ENCODE data around the gene C11orf24.
"Not testable (repeated sequence)": the region's sequence is repeated elsewhere in the genome, so short reads cannot be mapped to it uniquely, and the experiment has no call there.

DNA sequence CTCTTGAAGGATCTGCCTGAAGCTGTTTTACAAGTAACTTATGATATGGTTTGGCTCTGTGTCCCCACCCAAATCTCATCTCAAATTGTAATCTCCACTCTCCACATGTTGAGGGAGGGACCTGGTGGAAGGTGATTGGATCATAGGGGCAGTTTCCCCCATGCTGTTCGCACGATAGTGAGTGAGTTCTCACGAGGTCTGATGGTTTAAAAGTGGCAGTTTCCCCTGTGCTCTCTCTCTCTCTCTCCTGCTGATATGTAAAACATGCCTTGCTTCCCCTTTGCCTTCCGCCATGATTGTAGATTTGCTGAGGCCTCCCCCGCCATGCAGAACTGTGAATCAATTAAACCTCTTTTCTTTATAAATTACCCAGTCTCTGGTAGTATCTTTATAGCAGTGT, 26.9 kb downstream of the C11orf24 start:
- TF ChIP-seq, protein P1, sequence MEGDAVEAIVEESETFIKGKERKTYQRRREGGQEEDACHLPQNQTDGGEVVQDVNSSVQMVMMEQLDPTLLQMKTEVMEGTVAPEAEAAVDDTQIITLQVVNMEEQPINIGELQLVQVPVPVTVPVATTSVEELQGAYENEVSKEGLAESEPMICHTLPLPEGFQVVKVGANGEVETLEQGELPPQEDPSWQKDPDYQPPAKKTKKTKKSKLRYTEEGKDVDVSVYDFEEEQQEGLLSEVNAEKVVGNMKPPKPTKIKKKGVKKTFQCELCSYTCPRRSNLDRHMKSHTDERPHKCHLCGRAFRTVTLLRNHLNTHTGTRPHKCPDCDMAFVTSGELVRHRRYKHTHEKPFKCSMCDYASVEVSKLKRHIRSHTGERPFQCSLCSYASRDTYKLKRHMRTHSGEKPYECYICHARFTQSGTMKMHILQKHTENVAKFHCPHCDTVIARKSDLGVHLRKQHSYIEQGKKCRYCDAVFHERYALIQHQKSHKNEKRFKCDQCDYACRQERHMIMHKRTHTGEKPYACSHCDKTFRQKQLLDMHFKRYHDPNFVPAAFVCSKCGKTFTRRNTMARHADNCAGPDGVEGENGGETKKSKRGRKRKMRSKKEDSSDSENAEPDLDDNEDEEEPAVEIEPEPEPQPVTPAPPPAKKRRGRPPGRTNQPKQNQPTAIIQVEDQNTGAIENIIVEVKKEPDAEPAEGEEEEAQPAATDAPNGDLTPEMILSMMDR (IDR thresholded peaks at IDR 0.05; ENCODE audit: control extremely low read depth in 1 of 3, insufficient read depth in 1 of 3, low read depth in 1 of 3, low read length in 3 of 3): not testable (repeated sequence)
- TF ChIP-seq CBX8 (IDR thresholded peaks at IDR 0.05; ENCODE audit: borderline replicate concordance, low read depth, low read length); EZH2 (IDR thresholded peaks at IDR 0.05; ENCODE audit: low read depth, low read length, severe bottlenecking); GTF2F1 (IDR thresholded peaks at IDR 0.05; ENCODE audit: borderline replicate concordance, low read depth, low read length); POU5F1 (IDR thresholded peaks at IDR 0.05; ENCODE audit: low read depth, low read length); YY1 (IDR thresholded peaks at IDR 0.05; ENCODE audit: low read depth, low read length); GABPA (IDR thresholded peaks at IDR 0.05; ENCODE audit: borderline replicate concordance, insufficient read depth, low read length); TAF7 (optimal IDR thresholded peaks at IDR 0.05; ENCODE audit: borderline replicate concordance, low read depth, low read length): not testable (repeated sequence)
